ENCODE data around the gene SPARCL1. TPM values are rescaled to one million over a fixed set of nuclear protein-coding genes. Genes with fewer than 3 reads are reported as not detected.

SPARCL1 gene
- total RNA-seq, 2 experiments from 2014 or later, result not detected

DNA sequence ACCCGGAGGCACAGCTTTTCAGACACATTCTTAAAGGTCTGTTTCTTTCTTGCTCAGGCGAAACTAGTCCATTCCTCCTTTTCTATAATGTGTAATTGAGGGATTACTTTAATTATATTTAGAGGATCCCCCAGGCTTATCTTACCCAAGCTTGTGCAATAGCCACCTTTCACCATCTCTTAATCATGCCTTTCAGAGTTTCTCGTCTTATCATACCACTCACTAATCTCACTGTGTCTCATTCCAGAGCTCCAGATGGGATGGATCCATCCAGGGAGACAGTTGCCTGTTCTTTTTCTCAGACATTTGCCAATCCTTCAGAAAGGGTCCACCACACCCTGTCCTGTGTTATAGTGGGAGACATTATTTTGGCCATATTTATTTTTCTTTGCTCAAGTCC, 12.5 kb downstream of the SPARCL1 start:
- no peaks in the 10 kb centered on the region for H4K20me1 ChIP-seq (ENCODE audit: insufficient read depth, low read length)
- no TSS peak for BruUV-seq (replicated peaks)
- DNase-seq (ENCODE audit: low spot score), result no peak
- H3K4me3 ChIP-seq (ENCODE audit: low read depth, low read length, poor library complexity, severe bottlenecking), result no peak overlapping the region
- H2AFZ ChIP-seq (ENCODE audit: low read length), result no peak overlapping the region
- POLR2A ChIA-PET, result no interaction called here
- no peaks in the 10 kb centered on the region for H3K9me3 ChIP-seq (ENCODE audit: low read length)
- CTCF ChIA-PET (ENCODE audit: unreplicated experiment), result no interaction called here
- TF ChIP-seq, protein P1, sequence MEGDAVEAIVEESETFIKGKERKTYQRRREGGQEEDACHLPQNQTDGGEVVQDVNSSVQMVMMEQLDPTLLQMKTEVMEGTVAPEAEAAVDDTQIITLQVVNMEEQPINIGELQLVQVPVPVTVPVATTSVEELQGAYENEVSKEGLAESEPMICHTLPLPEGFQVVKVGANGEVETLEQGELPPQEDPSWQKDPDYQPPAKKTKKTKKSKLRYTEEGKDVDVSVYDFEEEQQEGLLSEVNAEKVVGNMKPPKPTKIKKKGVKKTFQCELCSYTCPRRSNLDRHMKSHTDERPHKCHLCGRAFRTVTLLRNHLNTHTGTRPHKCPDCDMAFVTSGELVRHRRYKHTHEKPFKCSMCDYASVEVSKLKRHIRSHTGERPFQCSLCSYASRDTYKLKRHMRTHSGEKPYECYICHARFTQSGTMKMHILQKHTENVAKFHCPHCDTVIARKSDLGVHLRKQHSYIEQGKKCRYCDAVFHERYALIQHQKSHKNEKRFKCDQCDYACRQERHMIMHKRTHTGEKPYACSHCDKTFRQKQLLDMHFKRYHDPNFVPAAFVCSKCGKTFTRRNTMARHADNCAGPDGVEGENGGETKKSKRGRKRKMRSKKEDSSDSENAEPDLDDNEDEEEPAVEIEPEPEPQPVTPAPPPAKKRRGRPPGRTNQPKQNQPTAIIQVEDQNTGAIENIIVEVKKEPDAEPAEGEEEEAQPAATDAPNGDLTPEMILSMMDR (conservative IDR thresholded peaks at IDR 0.05; ENCODE audit: low read length), result no peak
- no peak for TF ChIP-seq EZH2phosphoT487 (IDR thresholded peaks at IDR 0.05; ENCODE audit: borderline replicate concordance, low read depth, low read length)
- no peak overlapping the region for H3K4me2 ChIP-seq (ENCODE audit: low read length)
- no peak overlapping the region for H3K27ac ChIP-seq (ENCODE audit: low read depth, low read length, poor library complexity, severe bottlenecking)
- intact Hi-C loops (cut with micrococcal nuclease; ENCODE audit: unreplicated experiment), result no loop called here
- no peaks in the 10 kb centered on the region for H3K9me2 ChIP-seq (ENCODE audit: insufficient read depth, low read length)
- no peaks in the 10 kb centered on the region for H3K79me2 ChIP-seq (ENCODE audit: insufficient read depth, low read depth, low read length)
- H3K4me1 ChIP-seq (ENCODE audit: insufficient read depth, low read length, poor library complexity, severe bottlenecking), result no peaks in the 10 kb centered on the region
- H3K36me3 ChIP-seq (ENCODE audit: insufficient read depth, low read length), result no peaks in the 10 kb centered on the region

GRCh38 chr4:87512400-87512799, 16.8 kb downstream of the SPARCL1 start:
- Histone ChIP-seq H4K20me1 (ENCODE audit: insufficient read depth, low read length) (no peaks in the 10 kb centered on the region), H3K36me3 (ENCODE audit: insufficient read depth, low read length) (no peaks in the 10 kb centered on the region), H3K4me3 (ENCODE audit: low read depth, low read length, poor library complexity, severe bottlenecking) (no peak overlapping the region), H3K27ac (ENCODE audit: low read depth, low read length, poor library complexity, severe bottlenecking) (no peak overlapping the region), H3K4me2 (ENCODE audit: low read length) (no peak overlapping the region), H3K9me3 (ENCODE audit: low read length) (no peaks in the 10 kb centered on the region), H2AFZ (ENCODE audit: low read length) (no peak overlapping the region), H3K79me2 (ENCODE audit: insufficient read depth, low read depth, low read length) (no peaks in the 10 kb centered on the region), H3K9me2 (ENCODE audit: insufficient read depth, low read length) (no peaks in the 10 kb centered on the region), H3K4me1 (ENCODE audit: insufficient read depth, low read length, poor library complexity, severe bottlenecking) (no peaks in the 10 kb centered on the region)
- ChIA-PET CTCF (ENCODE audit: unreplicated experiment) (no interaction called here), POLR2A (no interaction called here)
- DNase-seq (ENCODE audit: low spot score), result no peak
- BruUV-seq (replicated peaks), result no TSS peak
- no peak for TF ChIP-seq EZH2phosphoT487 (IDR thresholded peaks at IDR 0.05; ENCODE audit: borderline replicate concordance, low read depth, low read length)
- TF ChIP-seq, protein P1 (conservative IDR thresholded peaks at IDR 0.05; ENCODE audit: low read length), result no peak
- intact Hi-C loops (cut with micrococcal nuclease; ENCODE audit: unreplicated experiment), result no loop called here

DNA sequence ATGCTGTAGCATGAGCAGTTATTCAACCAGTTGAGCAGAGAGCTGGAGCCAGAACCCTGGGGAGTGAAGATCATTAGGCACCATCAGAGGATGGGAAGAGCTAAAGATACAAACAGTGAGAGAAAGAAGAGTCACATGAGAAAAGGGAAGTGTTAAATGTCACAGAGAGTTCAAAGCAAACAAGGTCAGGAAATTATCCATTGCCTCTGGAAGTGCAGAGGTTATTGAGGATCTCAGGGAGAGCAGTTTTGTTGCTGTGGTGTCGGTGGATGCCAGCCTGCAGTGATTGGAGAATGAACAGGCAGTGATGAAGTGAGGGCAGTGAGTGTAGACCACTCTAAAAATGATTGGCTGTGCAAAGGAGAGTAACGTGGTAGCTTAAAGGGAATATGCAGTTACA, 17.7 kb downstream of the SPARCL1 start:
- no peaks in the 10 kb centered on the region for H3K9me3 ChIP-seq (ENCODE audit: low read length)
- ChIA-PET CTCF (ENCODE audit: unreplicated experiment) (no interaction called here), POLR2A (no interaction called here)
- no peaks in the 10 kb centered on the region for H3K4me1 ChIP-seq (ENCODE audit: insufficient read depth, low read length, poor library complexity, severe bottlenecking)
- no peaks in the 10 kb centered on the region for H3K36me3 ChIP-seq (ENCODE audit: insufficient read depth, low read length)
- H3K4me2 ChIP-seq (ENCODE audit: low read length), result no peak overlapping the region
- no TSS peak for BruUV-seq (replicated peaks)
- TF ChIP-seq EZH2phosphoT487 (IDR thresholded peaks at IDR 0.05; ENCODE audit: borderline replicate concordance, low read depth, low read length), result no peak
- TF ChIP-seq, protein P1 (conservative IDR thresholded peaks at IDR 0.05; ENCODE audit: low read length), result no peak
- no peak overlapping the region for H3K27ac ChIP-seq (ENCODE audit: low read depth, low read length, poor library complexity, severe bottlenecking)
- no peaks in the 10 kb centered on the region for H3K9me2 ChIP-seq (ENCODE audit: insufficient read depth, low read length)
- H4K20me1 ChIP-seq (ENCODE audit: insufficient read depth, low read length), result no peaks in the 10 kb centered on the region
- H2AFZ ChIP-seq (ENCODE audit: low read length), result no peak overlapping the region
- no peak for DNase-seq (ENCODE audit: low spot score)
- intact Hi-C loops (cut with micrococcal nuclease; ENCODE audit: unreplicated experiment), result no loop called here
- no peaks in the 10 kb centered on the region for H3K79me2 ChIP-seq (ENCODE audit: insufficient read depth, low read depth, low read length)
- no peak overlapping the region for H3K4me3 ChIP-seq (ENCODE audit: low read depth, low read length, poor library complexity, severe bottlenecking)

All from OCI-LY7 (cell line).